ENCODE measurements around the gene GPR171.
"Not testable (repeated sequence)": the region's sequence is repeated elsewhere in the genome, so short reads cannot be mapped to it uniquely, and the experiment has no call there.

The GPR171 gene

GRCh38 chr3:151171145-151171757, 31.8 kb downstream of the GPR171 start:
- no peak for DNase-seq

- DNase-seq, result not testable (repeated sequence)
Measured at GRCh38 chr3:151169948-151170679, 32.9 kb downstream of the GPR171 start.

GRCh38 chr3:151169262-151169947, 33.6 kb downstream of the GPR171 start:
- DNase-seq, result no peak

- DNase-seq, result peak; percentile 40 to 84
Measured at GRCh38 chr3:151168269-151169094, 34.5 kb downstream of the GPR171 start.

GRCh38 chr3:151166161-151166560, 36.9 kb downstream of the GPR171 start:
- DNase-seq, result no peak

- DNase-seq, result no peak
Measured at GRCh38 chr3:151165226-151165625, 37.8 kb downstream of the GPR171 start.

- DNase-seq, result no peak
Measured at GRCh38 chr3:151159806-151160205, 43.2 kb downstream of the GPR171 start.

GRCh38 chr3:151156618-151157216, 46.3 kb downstream of the GPR171 start:
- peak; percentile 73 to 92 for DNase-seq

- DNase-seq, result no peak
Measured at GRCh38 chr3:151155409-151156128, 47.4 kb downstream of the GPR171 start.

- DNase-seq, result no peak
Measured at GRCh38 chr3:151154566-151154965, 48.5 kb downstream of the GPR171 start.

- DNase-seq, result peak; percentile 28 to 30
Measured at GRCh38 chr3:151152455-151153079, 50.4 kb downstream of the GPR171 start.
